ENCODE results near the gene DBX2.
"Not testable (repeated sequence)": the region's sequence is repeated elsewhere in the genome, so short reads cannot be mapped to it uniquely, and the experiment has no call there.

DBX2 gene

GRCh38 chr12:45050751-45051571 lies at the start of gene DBX2:
Gene DBX2, minus strand, starts transcription at chr12:45051099. Its CDS starts 172 bp downstream, at chr12:45050927.
- in situ Hi-C loops (cut with MboI; ENCODE audit: low sequenced_read_pairs) = no loop called here

GRCh38 chr12:45098766-45099165 lies 47.9 kb upstream of the DBX2 start:
- in situ Hi-C loops (cut with MboI; ENCODE audit: low sequenced_read_pairs) = no loop called here

GRCh38 chr12:45095417-45095816 lies 44.5 kb upstream of the DBX2 start:
- in situ Hi-C loops (cut with MboI; ENCODE audit: low sequenced_read_pairs) = not testable (repeated sequence)

GRCh38 chr12:45093051-45093450 lies 42.2 kb upstream of the DBX2 start:
- in situ Hi-C loops (cut with MboI; ENCODE audit: low sequenced_read_pairs) = no loop called here

- in situ Hi-C loops (cut with MboI; ENCODE audit: low sequenced_read_pairs) = no loop called here
Observed at GRCh38 chr12:45089411-45090075, 38.6 kb upstream of the DBX2 start.

GRCh38 chr12:45088608-45089007 lies 37.7 kb upstream of the DBX2 start:
- in situ Hi-C loops (cut with MboI; ENCODE audit: low sequenced_read_pairs) = no loop called here

- in situ Hi-C loops (cut with MboI; ENCODE audit: low sequenced_read_pairs) = not testable (repeated sequence)
Observed at GRCh38 chr12:45084248-45084647, 33.3 kb upstream of the DBX2 start.

- in situ Hi-C loops (cut with MboI; ENCODE audit: low sequenced_read_pairs) = no loop called here
Observed at GRCh38 chr12:45077251-45077650, 26.4 kb upstream of the DBX2 start.

GRCh38 chr12:45076417-45077026 lies 25.6 kb upstream of the DBX2 start:
- in situ Hi-C loops (cut with MboI; ENCODE audit: low sequenced_read_pairs) = no loop called here

GRCh38 chr12:45075587-45076282 lies 24.8 kb upstream of the DBX2 start:
- in situ Hi-C loops (cut with MboI; ENCODE audit: low sequenced_read_pairs) = no loop called here

GRCh38 chr12:45065125-45065626 lies 14.3 kb upstream of the DBX2 start:
- in situ Hi-C loops (cut with MboI; ENCODE audit: low sequenced_read_pairs) = no loop called here

GRCh38 chr12:45060976-45061375 lies 10.1 kb upstream of the DBX2 start:
- in situ Hi-C loops (cut with MboI; ENCODE audit: low sequenced_read_pairs) = no loop called here

- in situ Hi-C loops (cut with MboI; ENCODE audit: low sequenced_read_pairs) = no loop called here
Observed at GRCh38 chr12:45051572-45052125, 750 bp upstream of the DBX2 start.

- in situ Hi-C loops (cut with MboI; ENCODE audit: low sequenced_read_pairs) = no loop called here
Observed at GRCh38 chr12:45049912-45050750, 768 bp downstream of the DBX2 start.

GRCh38 chr12:45042599-45042998 lies 8.3 kb downstream of the DBX2 start:
- in situ Hi-C loops (cut with MboI; ENCODE audit: low sequenced_read_pairs) = no loop called here

- in situ Hi-C loops (cut with MboI; ENCODE audit: low sequenced_read_pairs) = no loop called here
Observed at GRCh38 chr12:45040977-45041376, 9.9 kb downstream of the DBX2 start.

GRCh38 chr12:45039757-45040156 lies 11.1 kb downstream of the DBX2 start:
- in situ Hi-C loops (cut with MboI; ENCODE audit: low sequenced_read_pairs) = no loop called here

GRCh38 chr12:45034861-45035265 lies 16.0 kb downstream of the DBX2 start:
- in situ Hi-C loops (cut with MboI; ENCODE audit: low sequenced_read_pairs) = no loop called here

GRCh38 chr12:45017916-45018315 lies 33.0 kb downstream of the DBX2 start:
- in situ Hi-C loops (cut with MboI; ENCODE audit: low sequenced_read_pairs) = no loop called here

- in situ Hi-C loops (cut with MboI; ENCODE audit: low sequenced_read_pairs) = no loop called here
Observed at GRCh38 chr12:45014396-45014795, 36.5 kb downstream of the DBX2 start.
